Dermis blood vessel endothelial cell (primary cell): ENCODE results near the gene CCDC181. TPM values are rescaled to one million over a fixed set of nuclear protein-coding genes. Genes with fewer than 3 reads are reported as not detected.

Experiments used
- total RNA-seq: library from RNA; depleted of rRNA; stranded (reverse); fragments of >200 nt; gene quantifications from 2 replicates; pipeline ENCODE4 v1.2.3, GENCODE V29; 2014

The CCDC181 gene
- total RNA-seq, 1 donor from 2014 or later = not detected

Other genes starting within 250 kb of the CCDC181 start
- gene NME7, start 59.7 kb downstream of the CCDC181 start, total RNA-seq = 18.0 and 26.8 TPM in 2 replicates
- 26.0 and 30.5 TPM in 2 replicates for gene BLZF1, start 59.3 kb downstream of the CCDC181 start, total RNA-seq
- gene SLC19A2, start 58.5 kb upstream of the CCDC181 start, total RNA-seq = 3.7 and 3.9 TPM in 2 replicates
- not detected in 2 replicates for gene F5, start 159.0 kb upstream of the CCDC181 start, total RNA-seq
- gene SELP, start 202.7 kb upstream of the CCDC181 start, total RNA-seq = 2.6 and 5.3 TPM in 2 replicates